ENCODE results near the gene NTN1. TPM values are rescaled to one million over a fixed set of nuclear protein-coding genes. Genes with fewer than 3 reads are reported as not detected.

Gene NTN1
- total and polyA plus RNA-seq, 11 donors: 9.3 to 25.8 (median 17.3) TPM

- Histone ChIP-seq H3K27ac (no peak overlapping the region), H3K4me3 (no peak overlapping the region), H3K4me1 (no peaks in the 10 kb centered on the region), H3K9me3 (no peaks in the 10 kb centered on the region), H3K27me3 (no peaks in the 10 kb centered on the region), H3K36me3 (no peaks in the 10 kb centered on the region)
- DNase-seq (no peak), ATAC-seq (no peak)
- intact Hi-C loops (cut with DNase I): no loop called here
- WGBS, 4 donors: 77 to 79% (median 78%) methylated on average over 9 of the region's 9 CpGs
- no peak for TF ChIP-seq CTCF (IDR thresholded peaks at IDR 0.05)
- TF ChIP-seq POLR2A (IDR thresholded peaks at IDR 0.05): no peak
These were observed 41.1 kb downstream of the NTN1 start for GRCh38 chr17:9062399-9062902.

- no peaks in the 10 kb centered on the region for H3K27me3 ChIP-seq
- TF ChIP-seq POLR2A (IDR thresholded peaks at IDR 0.05) (no peak), CTCF (IDR thresholded peaks at IDR 0.05) (no peak)
- no peaks in the 10 kb centered on the region for H3K4me1 ChIP-seq
- H3K9me3 ChIP-seq: no peaks in the 10 kb centered on the region
- WGBS, 4 donors: 78 to 79% (median 79%) methylated on average over 6 of the region's 6 CpGs
- no peak for DNase-seq
- no peaks in the 10 kb centered on the region for H3K36me3 ChIP-seq
- no peak overlapping the region for H3K27ac ChIP-seq
- no peak for ATAC-seq
- intact Hi-C loops (cut with DNase I): no loop called here
- no peak overlapping the region for H3K4me3 ChIP-seq
These were observed 43.1 kb downstream of the NTN1 start for GRCh38 chr17:9064311-9064834.

- no peak for TF ChIP-seq POLR2A (IDR thresholded peaks at IDR 0.05)
- TF ChIP-seq CTCF (IDR thresholded peaks at IDR 0.05): no peak
- Histone ChIP-seq H3K27me3 (no peaks in the 10 kb centered on the region), H3K4me3 (no peak overlapping the region), H3K27ac (peak overlapping the region in 7 of 12 donors; percentile 10 to 75 (median 46)), H3K36me3 (no peaks in the 10 kb centered on the region), H3K9me3 (no peaks in the 10 kb centered on the region), H3K4me1 (peaks cover 0 to 37% (median 22%) of the 10 kb centered on the region in 12 donors)
- DNase-seq (no peak), ATAC-seq (peak; percentile 76 to 83 (median 82))
- WGBS, 4 donors: 54 to 62% (median 55%) methylated on average over 10 of the region's 10 CpGs
- intact Hi-C loops (cut with DNase I): no loop called here
These were observed 49.7 kb downstream of the NTN1 start for GRCh38 chr17:9071016-9071415.

- ATAC-seq (peak in 3 of 4 donors; percentile 19 to 47 (median 19)), DNase-seq (no peak)
- H3K9me3 ChIP-seq: no peaks in the 10 kb centered on the region
- WGBS, 4 donors: 41 to 55% (median 47%) methylated on average over 10 to 12 of the region's 12 CpGs
- peaks cover 0 to 45% (median 24%) of the 10 kb centered on the region in 12 donors for H3K4me1 ChIP-seq
- H3K27ac ChIP-seq: peak overlapping the region in 10 of 12 donors; percentile 13 to 75 (median 48)
- TF ChIP-seq POLR2A (IDR thresholded peaks at IDR 0.05) (no peak), CTCF (IDR thresholded peaks at IDR 0.05) (no peak)
- H3K4me3 ChIP-seq: no peak overlapping the region
- intact Hi-C loops (cut with DNase I): no loop called here
- no peaks in the 10 kb centered on the region for H3K27me3 ChIP-seq
- H3K36me3 ChIP-seq: no peaks in the 10 kb centered on the region
These were observed 50.6 kb downstream of the NTN1 start for GRCh38 chr17:9071811-9072498.

All from heart left ventricle (tissue), 16 donors.